Measurements from ENCODE around the gene CEP19. TPM values are rescaled to one million over a fixed set of nuclear protein-coding genes. Genes with fewer than 3 reads are reported as not detected.

CEP19 gene
- total and polyA plus RNA-seq, 8 donors, result 3.0 to 4.7 (median 3.5) TPM

DNA sequence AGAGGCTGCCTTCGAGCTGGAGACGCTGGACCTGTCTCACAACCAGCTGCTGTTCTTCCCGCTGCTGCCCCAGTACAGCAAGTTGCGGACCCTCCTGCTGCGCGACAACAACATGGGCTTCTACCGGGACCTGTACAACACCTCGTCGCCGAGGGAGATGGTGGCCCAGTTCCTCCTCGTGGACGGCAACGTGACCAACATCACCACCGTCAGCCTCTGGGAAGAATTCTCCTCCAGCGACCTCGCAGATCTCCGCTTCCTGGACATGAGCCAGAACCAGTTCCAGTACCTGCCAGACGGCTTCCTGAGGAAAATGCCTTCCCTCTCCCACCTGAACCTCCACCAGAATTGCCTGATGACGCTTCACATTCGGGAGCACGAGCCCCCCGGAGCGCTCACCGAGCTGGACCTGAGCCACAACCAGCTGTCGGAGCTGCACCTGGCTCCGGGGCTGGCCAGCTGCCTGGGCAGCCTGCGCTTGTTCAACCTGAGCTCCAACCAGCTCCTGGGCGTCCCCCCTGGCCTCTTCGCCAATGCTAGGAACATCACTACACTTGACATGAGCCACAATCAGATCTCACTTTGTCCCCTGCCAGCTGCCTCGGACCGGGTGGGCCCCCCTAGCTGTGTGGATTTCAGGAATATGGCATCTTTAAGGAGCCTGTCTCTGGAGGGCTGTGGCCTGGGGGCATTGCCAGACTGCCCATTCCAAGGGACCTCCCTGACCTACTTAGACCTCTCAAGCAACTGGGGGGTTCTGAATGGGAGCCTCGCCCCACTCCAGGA lies 51.5 kb downstream of the CEP19 start:
- no peak for ATAC-seq

DNA sequence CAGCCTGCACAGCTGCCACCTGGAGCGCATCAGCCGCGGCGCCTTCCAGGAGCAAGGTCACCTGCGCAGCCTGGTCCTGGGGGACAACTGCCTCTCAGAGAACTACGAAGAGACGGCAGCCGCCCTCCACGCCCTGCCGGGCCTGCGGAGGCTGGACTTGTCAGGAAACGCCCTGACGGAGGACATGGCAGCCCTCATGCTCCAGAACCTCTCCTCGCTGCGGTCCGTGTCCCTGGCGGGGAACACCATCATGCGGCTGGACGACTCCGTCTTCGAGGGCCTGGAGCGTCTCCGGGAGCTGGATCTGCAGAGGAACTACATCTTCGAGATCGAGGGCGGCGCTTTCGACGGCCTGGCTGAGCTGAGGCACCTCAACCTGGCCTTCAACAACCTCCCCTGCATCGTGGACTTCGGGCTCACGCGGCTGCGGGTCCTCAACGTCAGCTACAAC lies 52.1 kb downstream of the CEP19 start:
- Histone ChIP-seq H3K4me3 (no peak overlapping the region), H3K4me1 (no peaks in the 10 kb centered on the region), H3K27ac (no peak overlapping the region), H3K9me3 (no peaks in the 10 kb centered on the region), H3K36me3 (peaks cover 0 to 73% of the 10 kb centered on the region in 2 donors), H3K27me3 (no peaks in the 10 kb centered on the region)
- TF ChIP-seq CTCF (IDR thresholded peaks at IDR 0.05), result no peak
- ATAC-seq, result no peak
- intact Hi-C loops (cut with DNase I), result no loop called here
- peak in 1 of 4 donors; percentile 77 for DNase-seq

More for the DNA sequence above, 51.5 kb downstream of the CEP19 start:
- Histone ChIP-seq H3K27me3 (no peaks in the 10 kb centered on the region), H3K36me3 (peaks cover 0 to 67% of the 10 kb centered on the region in 2 donors), H3K27ac (no peak overlapping the region), H3K9me3 (no peaks in the 10 kb centered on the region), H3K4me3 (no peak overlapping the region), H3K4me1 (no peaks in the 10 kb centered on the region)
- DNase-seq, result no peak
- TF ChIP-seq CTCF (IDR thresholded peaks at IDR 0.05), result no peak
- intact Hi-C loops (cut with DNase I), result no loop called here

Other genes with a start within 250 kb of the CEP19 start
- gene RNF168, start 208.5 kb downstream of the CEP19 start, total RNA-seq, result 10 to 100 TPM; 22.8 to 30.0 TPM
- 10 to 100 TPM; 18.1 to 19.6 (median 18.6) TPM for gene RNF168, start 208.5 kb downstream of the CEP19 start, polyA plus RNA-seq (ENCODE audit: insufficient read length in 6 of 6)
- gene SMCO1, start 196.9 kb downstream of the CEP19 start, total RNA-seq, result not detected
- under 1 TPM in 1 of 6 donors, not detected in 5; 0.07 TPM for gene SMCO1, start 196.9 kb downstream of the CEP19 start, polyA plus RNA-seq (ENCODE audit: insufficient read length in 6 of 6)
- gene WDR53, start 143.7 kb downstream of the CEP19 start, total RNA-seq, result 10 to 100 TPM; 10.2 to 10.7 TPM
- gene WDR53, start 143.7 kb downstream of the CEP19 start, polyA plus RNA-seq (ENCODE audit: insufficient read length in 6 of 6), result 10 to 100 TPM; 12.8 to 21.8 (median 17.6) TPM
- gene FBXO45, start 143.6 kb downstream of the CEP19 start, total RNA-seq, result 10 to 100 TPM in 1 of 2 donors, 1 to 10 TPM in 1; 8.2 to 10.0 TPM
- gene FBXO45, start 143.6 kb downstream of the CEP19 start, polyA plus RNA-seq (ENCODE audit: insufficient read length in 6 of 6), result 10 to 100 TPM; 14.1 to 17.1 (median 15.4) TPM
- 10 to 100 TPM; 12.3 to 21.8 TPM for gene NRROS, start 72.6 kb downstream of the CEP19 start, total RNA-seq
- 1 to 10 TPM; 4.8 to 9.5 (median 7.0) TPM for gene NRROS, start 72.6 kb downstream of the CEP19 start, polyA plus RNA-seq (ENCODE audit: insufficient read length in 6 of 6)
- 10 to 100 TPM; 21.7 to 21.9 TPM for gene PIGX, start 127 bp upstream of the CEP19 start, total RNA-seq
- gene PIGX, start 127 bp upstream of the CEP19 start, polyA plus RNA-seq (ENCODE audit: insufficient read length in 6 of 6), result 10 to 100 TPM; 20.1 to 28.2 (median 22.5) TPM
- gene PAK2, start 27.6 kb upstream of the CEP19 start, total RNA-seq, result 10 to 100 TPM; 71.6 to 87.1 TPM
- gene PAK2, start 27.6 kb upstream of the CEP19 start, polyA plus RNA-seq (ENCODE audit: insufficient read length in 6 of 6), result 10 to 100 TPM; 62.8 to 79.7 (median 76.9) TPM
- gene SENP5, start 155.7 kb upstream of the CEP19 start, total RNA-seq, result 10 to 100 TPM; 26.9 to 29.9 TPM
- 10 to 100 TPM; 25.2 to 43.8 (median 31.0) TPM for gene SENP5, start 155.7 kb upstream of the CEP19 start, polyA plus RNA-seq (ENCODE audit: insufficient read length in 6 of 6)
- 10 to 100 TPM; 56.0 to 60.9 TPM for gene NCBP2, start 230.3 kb upstream of the CEP19 start, total RNA-seq
- gene NCBP2, start 230.3 kb upstream of the CEP19 start, polyA plus RNA-seq (ENCODE audit: insufficient read length in 6 of 6), result 10 to 100 TPM; 78.2 to 95.9 (median 91.4) TPM

Data from left lung (tissue), 10 donors.